ENCODE results near the gene ZG16. TPM values are rescaled to one million over a fixed set of nuclear protein-coding genes. Genes with fewer than 3 reads are reported as not detected.
"Not testable (repeated sequence)": the region's sequence is repeated elsewhere in the genome, so short reads cannot be mapped to it uniquely, and the experiment has no call there.

ZG16 gene
- total and polyA plus RNA-seq, 4 donors: 0.19 to 2.8 (median 1.7) TPM

DNA sequence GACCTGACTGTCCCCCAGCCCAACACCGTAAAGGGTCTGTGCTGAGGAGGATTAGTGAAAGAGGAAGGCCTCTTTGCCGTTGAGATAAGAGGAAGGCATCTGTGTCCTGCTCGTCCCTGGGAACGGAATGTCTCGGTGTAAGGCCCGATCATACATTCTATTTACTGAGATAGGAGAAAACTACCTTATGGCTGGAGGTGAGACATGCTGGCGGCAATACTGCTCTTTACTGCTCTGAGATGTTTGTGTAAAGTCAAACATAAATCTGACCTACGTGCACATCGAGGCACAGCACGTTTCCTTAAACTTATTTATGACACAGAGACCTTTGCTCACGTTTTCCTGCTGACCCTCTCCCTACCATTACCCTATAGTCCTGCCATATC is 37.4 kb upstream of the ZG16 start:
- not testable (repeated sequence) for H3K9ac ChIP-seq (ENCODE audit: low read depth in 1 of 2, low read length in 2 of 2); DNase-seq (ENCODE audit: low spot score); H3K36me3 ChIP-seq (ENCODE audit: control insufficient read depth in 4 of 4, insufficient read depth in 3 of 4, low read depth in 1 of 4, low read length in 3 of 4); H3K4me1 ChIP-seq (ENCODE audit: control insufficient read depth in 4 of 4, insufficient read depth in 4 of 4, low read length in 3 of 4); H3K4me3 ChIP-seq (ENCODE audit: low read depth in 1 of 3, low read length in 3 of 3); H3K27ac ChIP-seq (ENCODE audit: low read depth in 1 of 2, low read length in 2 of 2); H3K9me3 ChIP-seq (ENCODE audit: control insufficient read depth in 4 of 4, low read length in 3 of 4); H3K27me3 ChIP-seq (ENCODE audit: control insufficient read depth in 4 of 4, insufficient read depth in 4 of 4, low read length in 3 of 4)
- 66% methylated on average over 11 of the region's 11 CpGs for WGBS

GRCh38 chr16:29742683-29743275 is 35.3 kb upstream of the ZG16 start:
- no peak for TF ChIP-seq TAF1 (conservative IDR thresholded peaks at IDR 0.05)
- no peak for TF ChIP-seq MAX (IDR thresholded peaks at IDR 0.05)
- TF ChIP-seq JUND (IDR thresholded peaks at IDR 0.05): no peak
- no peak for TF ChIP-seq SP1 (IDR thresholded peaks at IDR 0.05)
- no peak for DNase-seq (ENCODE audit: low spot score)
- no peaks in the 10 kb centered on the region for H3K9me3 ChIP-seq (ENCODE audit: control insufficient read depth in 4 of 4, low read length in 3 of 4)
- no peak overlapping the region for H3K4me3 ChIP-seq (ENCODE audit: low read depth in 1 of 3, low read length in 3 of 3)
- no peaks in the 10 kb centered on the region for H3K27me3 ChIP-seq (ENCODE audit: control insufficient read depth in 4 of 4, insufficient read depth in 4 of 4, low read length in 3 of 4)
- H3K36me3 ChIP-seq (ENCODE audit: control insufficient read depth in 4 of 4, insufficient read depth in 3 of 4, low read depth in 1 of 4, low read length in 3 of 4): no peaks in the 10 kb centered on the region
- H3K4me1 ChIP-seq (ENCODE audit: control insufficient read depth in 4 of 4, insufficient read depth in 4 of 4, low read length in 3 of 4): no peaks in the 10 kb centered on the region
- no peak overlapping the region for H3K9ac ChIP-seq (ENCODE audit: low read depth in 1 of 2, low read length in 2 of 2)
- no peak overlapping the region for H3K27ac ChIP-seq (ENCODE audit: low read depth in 1 of 2, low read length in 2 of 2)
- WGBS: 87% methylated on average over 7 of the region's 7 CpGs

- Histone ChIP-seq H3K9ac (ENCODE audit: low read depth in 1 of 2, low read length in 2 of 2) (no peak overlapping the region), H3K27ac (ENCODE audit: low read depth in 1 of 2, low read length in 2 of 2) (no peak overlapping the region), H3K36me3 (ENCODE audit: control insufficient read depth in 4 of 4, insufficient read depth in 3 of 4, low read depth in 1 of 4, low read length in 3 of 4) (no peaks in the 10 kb centered on the region), H3K27me3 (ENCODE audit: control insufficient read depth in 4 of 4, insufficient read depth in 4 of 4, low read length in 3 of 4) (no peaks in the 10 kb centered on the region), H3K9me3 (ENCODE audit: control insufficient read depth in 4 of 4, low read length in 3 of 4) (no peaks in the 10 kb centered on the region), H3K4me1 (ENCODE audit: control insufficient read depth in 4 of 4, insufficient read depth in 4 of 4, low read length in 3 of 4) (no peaks in the 10 kb centered on the region), H3K4me3 (ENCODE audit: low read depth in 1 of 3, low read length in 3 of 3) (no peak overlapping the region)
- TF ChIP-seq EGR1 (IDR thresholded peaks at IDR 0.05; ENCODE audit: low read depth in 2 of 2) (no peak), HNF4A (conservative IDR thresholded peaks at IDR 0.05) (no peak), MAX (IDR thresholded peaks at IDR 0.05) (no peak), REST (IDR thresholded peaks at IDR 0.05) (no peak), TAF1 (conservative IDR thresholded peaks at IDR 0.05) (no peak), YY1 (IDR thresholded peaks at IDR 0.05) (no peak), RXRA (IDR thresholded peaks at IDR 0.05) (no peak)
- DNase-seq (ENCODE audit: low spot score): no peak
- WGBS: 90% methylated on average over 5 of the region's 5 CpGs
Measured at GRCh38 chr16:29743475-29743826, 34.6 kb upstream of the ZG16 start.

Measured in liver (tissue), 9 donors.